Suprapubic skin (tissue), 4 donors: Measurements from ENCODE around the gene ESR2.

Experiments
- EP300 ChIP-seq: sonication (generic); formaldehyde crosslinking; IDR thresholded peaks from one replicate; pipeline ENCODE4 v1.6.1; 2017; ENCODE audit warnings: antibody characterized with exemption
- POLR2A ChIP-seq, 2 donors: fragments of 450-650 bp; IDR thresholded peaks; one replicate each; pipeline ENCODE4 v1.6.1; 2017; ENCODE audit warnings: antibody characterized with exemption in 2 of 2, mild to moderate bottlenecking in 2 of 2, moderate library complexity in 2 of 2
- POLR2AphosphoS5 ChIP-seq, 3 donors: sonication (generic); formaldehyde crosslinking; IDR thresholded peaks; one replicate each; pipeline ENCODE4 v1.6.1; 2017; ENCODE audit warnings: antibody characterized with exemption in 3 of 3
- TF ChIP-seq, protein P1 (sequence below), 2 donors: fragments of 200-600 bp in 1 of 2; fragments of 450-650 bp in 1 of 2; sonication (generic) in 1 of 2; IDR thresholded peaks; one replicate each; pipeline ENCODE4 v1.5.1; 2016 to 2019; ENCODE audit warnings: antibody characterized with exemption in 2 of 2, mild to moderate bottlenecking in 1 of 2, moderate library complexity in 1 of 2

DNA sequence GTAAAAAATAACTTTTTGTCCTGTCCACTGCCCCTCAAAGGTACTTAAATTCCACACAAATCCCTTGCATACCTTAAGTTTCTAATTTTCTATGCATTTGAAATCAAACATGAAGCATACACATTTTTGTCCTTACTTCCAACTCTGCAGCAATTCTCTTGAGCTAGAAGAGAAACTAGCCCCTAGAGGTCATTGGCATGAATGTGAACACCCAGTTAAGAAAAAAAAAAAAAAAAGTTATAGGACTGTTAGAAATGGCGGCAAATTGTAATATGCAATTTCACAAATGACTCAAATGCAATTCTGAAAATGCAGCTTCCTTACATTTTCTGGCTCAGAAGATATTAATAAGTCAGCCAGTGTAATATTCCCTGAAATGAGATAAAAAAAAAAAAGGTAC, 4.6 kb upstream of the ESR2 start:
- TF ChIP-seq, protein P1, sequence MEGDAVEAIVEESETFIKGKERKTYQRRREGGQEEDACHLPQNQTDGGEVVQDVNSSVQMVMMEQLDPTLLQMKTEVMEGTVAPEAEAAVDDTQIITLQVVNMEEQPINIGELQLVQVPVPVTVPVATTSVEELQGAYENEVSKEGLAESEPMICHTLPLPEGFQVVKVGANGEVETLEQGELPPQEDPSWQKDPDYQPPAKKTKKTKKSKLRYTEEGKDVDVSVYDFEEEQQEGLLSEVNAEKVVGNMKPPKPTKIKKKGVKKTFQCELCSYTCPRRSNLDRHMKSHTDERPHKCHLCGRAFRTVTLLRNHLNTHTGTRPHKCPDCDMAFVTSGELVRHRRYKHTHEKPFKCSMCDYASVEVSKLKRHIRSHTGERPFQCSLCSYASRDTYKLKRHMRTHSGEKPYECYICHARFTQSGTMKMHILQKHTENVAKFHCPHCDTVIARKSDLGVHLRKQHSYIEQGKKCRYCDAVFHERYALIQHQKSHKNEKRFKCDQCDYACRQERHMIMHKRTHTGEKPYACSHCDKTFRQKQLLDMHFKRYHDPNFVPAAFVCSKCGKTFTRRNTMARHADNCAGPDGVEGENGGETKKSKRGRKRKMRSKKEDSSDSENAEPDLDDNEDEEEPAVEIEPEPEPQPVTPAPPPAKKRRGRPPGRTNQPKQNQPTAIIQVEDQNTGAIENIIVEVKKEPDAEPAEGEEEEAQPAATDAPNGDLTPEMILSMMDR (IDR thresholded peaks at IDR 0.05): no peak
- no peak for TF ChIP-seq POLR2A (IDR thresholded peaks at IDR 0.05)
- no peak for TF ChIP-seq POLR2AphosphoS5 (IDR thresholded peaks at IDR 0.05)
- TF ChIP-seq EP300: no peak
